HG02870 (cell line): Measurements from ENCODE around the gene RUNX1.

ENCODE experiments used
- ATAC-seq: cut with Tn5 transposase; IDR thresholded peaks from one replicate; pipeline ENCODE4 v1.9.1; 2021; ENCODE audit warnings: mild to moderate bottlenecking, moderate library complexity; ENCODE audit not compliant: unreplicated experiment

The RUNX1 gene

GRCh38 chr21:34864370-34865149, 184.5 kb downstream of the RUNX1 start:
- ATAC-seq, result no peak

GRCh38 chr21:34862951-34863350, 186.2 kb downstream of the RUNX1 start:
- no peak for ATAC-seq

DNA sequence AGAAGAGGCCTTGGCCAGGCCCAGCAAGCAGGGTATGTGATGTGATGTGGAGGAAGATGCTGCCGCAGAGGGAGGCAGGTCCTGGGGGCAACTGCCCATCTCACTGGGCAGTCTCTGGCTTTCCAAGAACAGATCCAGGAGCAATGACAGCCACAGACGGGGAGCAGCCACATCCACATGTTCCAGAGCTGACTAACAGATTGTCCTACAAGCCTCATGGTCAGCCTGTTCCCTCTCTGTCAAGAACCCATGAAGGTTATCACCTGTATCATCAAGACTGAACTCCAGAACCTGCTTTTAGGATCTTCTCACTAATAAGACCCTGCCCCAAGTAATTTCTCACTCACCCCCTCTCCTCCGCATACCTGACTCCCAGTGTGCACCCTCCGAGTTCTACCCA, 187.8 kb downstream of the RUNX1 start:
- ATAC-seq, result no peak

DNA sequence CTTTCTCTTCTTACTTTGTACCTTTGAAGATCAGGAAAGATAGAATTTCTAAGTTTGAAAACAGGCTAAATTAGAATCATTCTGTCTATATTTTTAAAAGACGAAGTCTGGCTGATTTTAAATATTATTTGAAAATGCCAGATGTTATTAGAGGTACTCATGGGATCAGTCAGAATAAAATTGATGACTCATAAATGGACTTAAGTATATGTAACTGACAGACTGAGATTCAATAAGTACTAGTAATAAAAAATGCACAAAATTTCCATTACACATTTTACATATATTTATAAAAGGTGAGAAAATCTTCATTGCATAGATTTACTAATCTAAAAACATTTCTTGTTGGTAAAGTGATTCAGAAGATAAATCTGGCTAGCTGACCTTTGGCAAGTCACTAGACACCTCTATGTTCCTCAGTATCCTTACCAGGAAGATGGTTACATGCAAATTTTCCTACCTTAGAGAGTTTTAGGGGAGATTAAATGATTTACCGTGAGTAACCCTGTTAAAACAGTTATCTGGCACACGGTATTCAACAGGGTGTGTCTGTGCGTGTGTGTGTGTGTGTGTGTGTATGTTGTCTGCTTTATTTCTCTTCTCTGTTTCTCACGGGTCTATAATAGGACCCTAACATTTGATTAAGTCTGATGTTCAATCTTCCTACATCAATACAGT, 189.0 kb downstream of the RUNX1 start:
- ATAC-seq, result no peak

- no peak for ATAC-seq
Observed at GRCh38 chr21:34858559-34858958, 190.5 kb downstream of the RUNX1 start.

DNA sequence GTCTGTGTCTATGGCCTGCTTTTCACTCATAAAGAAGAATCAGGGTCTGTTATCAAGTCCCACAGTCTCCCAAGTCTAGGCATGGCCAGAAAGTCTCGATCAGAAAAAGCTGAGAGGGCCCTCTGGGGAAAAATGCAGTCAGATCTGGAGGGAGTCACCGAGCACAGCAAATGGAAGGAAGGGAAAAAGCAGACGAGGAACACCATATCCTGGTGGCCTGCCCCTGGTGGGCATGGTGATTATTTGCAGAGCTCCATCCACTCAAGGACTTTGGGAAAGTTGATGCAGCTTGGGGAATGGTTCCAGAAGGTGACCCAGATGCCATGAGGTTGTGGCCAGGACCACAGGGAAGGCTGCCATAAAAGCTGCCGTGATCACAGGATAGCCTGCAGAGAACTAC, 191.2 kb downstream of the RUNX1 start:
- no peak for ATAC-seq

DNA sequence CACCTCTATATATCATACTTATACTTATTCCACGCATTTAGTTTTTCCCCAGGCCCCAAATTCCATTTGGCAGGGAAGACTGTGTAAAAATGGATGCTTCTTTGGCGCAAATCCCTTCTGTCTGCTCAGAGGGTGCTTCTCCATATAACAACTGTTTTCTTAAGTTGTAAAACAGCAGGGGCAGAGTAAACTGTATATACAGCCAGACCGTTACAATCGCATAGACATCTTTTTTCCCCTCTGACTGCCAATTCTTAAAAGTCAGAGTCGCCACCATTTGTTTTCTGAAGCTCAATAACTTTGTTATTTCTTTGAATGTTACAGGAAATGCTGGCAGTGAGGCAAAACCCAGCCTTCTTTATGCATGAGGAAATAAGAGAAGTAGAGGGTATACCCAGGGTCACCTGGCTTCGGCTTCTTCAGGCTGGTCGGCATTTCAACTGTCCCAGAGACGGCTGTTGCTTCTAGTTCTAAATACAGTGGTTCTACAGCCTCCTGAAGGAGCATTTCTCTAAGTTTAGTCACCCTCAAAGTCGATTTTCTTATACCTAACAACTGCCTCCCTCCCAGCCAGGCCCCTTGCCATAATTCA, 191.9 kb downstream of the RUNX1 start:
- ATAC-seq, result no peak

DNA sequence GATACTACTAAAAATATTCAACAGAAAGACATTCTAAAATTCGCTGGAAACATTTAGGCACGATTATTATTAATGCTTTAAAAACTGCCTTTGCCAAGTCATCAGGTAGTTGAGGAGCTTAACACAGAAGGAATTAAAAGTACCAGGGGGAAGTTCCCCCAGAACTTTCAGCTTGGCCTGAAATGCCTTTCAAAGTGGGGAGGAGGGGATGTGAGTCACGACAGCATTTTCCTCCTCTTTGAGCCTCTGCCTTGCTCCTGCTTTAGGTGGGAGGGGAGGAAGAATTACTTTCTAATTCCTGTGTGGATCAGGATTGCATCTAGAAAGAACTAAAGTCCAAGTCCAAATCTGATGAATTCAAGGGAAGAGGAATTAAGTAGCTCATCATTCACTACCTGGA, 196.7 kb downstream of the RUNX1 start:
- ATAC-seq, result no peak

GRCh38 chr21:34850166-34850690, 198.9 kb downstream of the RUNX1 start:
- ATAC-seq, result no peak

GRCh38 chr21:34846601-34847112, 202.4 kb downstream of the RUNX1 start:
- no peak for ATAC-seq

DNA sequence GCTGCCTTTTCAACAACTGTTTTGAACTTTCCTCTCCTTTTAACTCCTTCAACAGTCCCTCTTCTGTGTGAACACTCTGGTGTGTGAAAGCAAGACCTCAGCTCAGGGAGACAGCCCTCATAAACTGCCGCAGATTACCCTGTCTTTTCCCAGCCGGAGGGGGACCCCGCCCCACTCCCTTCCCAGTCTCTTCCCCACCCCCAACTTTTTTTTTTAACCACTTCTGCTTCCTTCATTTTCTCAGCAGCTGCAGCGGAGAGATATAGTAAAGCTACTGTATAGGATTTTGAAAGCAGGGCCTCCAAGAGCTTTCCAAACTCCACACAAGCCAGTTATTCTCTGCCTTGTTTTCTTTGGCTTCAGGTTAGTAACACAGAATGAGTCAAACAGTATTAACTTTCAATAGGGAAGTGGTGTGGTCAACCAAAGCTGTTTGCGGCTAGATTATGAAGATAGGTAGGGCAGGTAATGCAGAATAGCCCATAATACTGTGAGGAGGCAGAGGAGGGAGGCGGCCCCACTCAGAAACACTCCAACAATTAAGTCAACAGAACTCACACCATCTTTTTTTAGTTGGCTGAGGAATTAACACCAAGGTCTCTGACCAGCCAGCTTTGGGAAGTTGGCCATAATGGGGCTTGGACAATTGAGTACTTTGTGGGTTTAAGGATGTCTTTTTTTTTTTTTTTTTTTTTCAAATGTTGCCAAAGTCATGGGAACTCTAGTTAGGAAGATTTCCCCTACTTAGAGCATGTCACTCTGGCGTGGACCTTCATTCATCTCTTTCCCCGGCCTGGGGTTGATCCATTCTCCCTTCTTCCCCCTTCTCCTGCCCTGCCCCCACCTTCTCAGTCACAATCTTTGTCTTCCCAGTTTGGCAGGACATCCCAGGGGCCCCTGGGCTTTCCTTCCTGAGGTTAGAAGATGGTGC, 203.3 kb downstream of the RUNX1 start:
- peak; percentile 91 for ATAC-seq

GRCh38 chr21:34844924-34845238, 204.2 kb downstream of the RUNX1 start:
- ATAC-seq, result no peak

DNA sequence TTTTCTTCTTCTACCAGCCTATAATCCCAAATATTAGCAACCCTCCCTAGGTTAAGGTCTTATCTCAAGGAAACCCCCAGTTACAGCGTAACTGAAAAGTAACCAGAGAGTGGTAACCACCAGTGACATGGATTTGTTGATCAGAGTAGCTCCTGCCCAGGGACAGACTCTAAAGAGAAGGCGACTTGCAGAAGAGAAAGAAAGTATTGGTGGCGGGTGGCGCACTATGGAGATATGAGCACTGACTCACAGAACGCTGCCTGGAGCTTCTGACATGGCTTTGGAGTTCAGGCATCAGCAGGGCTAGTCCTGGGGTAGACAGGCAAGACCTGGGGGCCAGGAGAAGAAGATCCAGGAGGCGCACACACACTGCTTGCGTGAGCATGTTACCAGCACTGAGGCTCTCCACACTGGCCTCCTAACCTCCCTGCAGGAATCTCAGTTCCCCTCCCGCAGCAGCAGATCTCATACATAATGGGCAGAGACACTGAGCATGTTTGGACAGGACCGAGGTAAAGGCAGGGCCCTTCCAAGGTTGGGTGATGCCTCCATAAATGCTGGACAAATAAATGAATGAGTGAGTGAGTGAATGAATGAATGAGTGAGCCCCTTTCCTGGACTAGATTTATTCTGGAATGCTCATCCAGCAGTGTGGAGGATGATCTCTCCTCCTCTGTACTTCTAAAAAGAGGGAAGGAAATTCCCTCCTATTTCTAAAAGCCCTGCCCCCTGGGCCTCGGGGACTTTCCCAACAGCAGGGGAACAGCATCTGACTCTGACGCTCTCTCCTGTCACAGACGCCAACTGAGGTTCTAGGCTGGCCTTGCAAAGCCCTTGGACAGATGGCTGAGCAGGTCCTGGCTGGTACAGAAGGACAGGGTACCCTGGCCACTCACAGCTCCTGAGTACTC, 204.8 kb downstream of the RUNX1 start:
- ATAC-seq, result no peak

DNA sequence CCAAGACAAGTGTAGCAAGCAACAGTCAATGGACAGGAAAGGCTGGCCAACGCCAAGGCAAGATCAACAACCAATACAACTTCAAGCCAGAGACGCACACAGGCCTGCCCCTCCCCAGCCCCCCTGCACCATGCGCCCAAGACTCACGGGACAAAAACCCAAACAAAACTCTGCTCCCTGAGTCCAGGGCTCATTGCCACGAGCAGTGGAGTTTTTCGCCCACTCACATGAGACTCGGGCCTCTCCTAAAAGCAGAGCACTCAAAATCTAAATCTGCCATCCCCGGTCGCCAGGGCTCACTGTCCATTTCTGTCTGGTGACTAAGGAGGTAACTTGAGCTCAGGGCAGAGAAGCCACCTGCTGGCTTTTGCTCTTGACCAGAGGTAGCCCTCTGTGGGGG, 205.5 kb downstream of the RUNX1 start:
- no peak for ATAC-seq

- ATAC-seq, result no peak
Observed at GRCh38 chr21:34841154-34841553, 207.9 kb downstream of the RUNX1 start.

DNA sequence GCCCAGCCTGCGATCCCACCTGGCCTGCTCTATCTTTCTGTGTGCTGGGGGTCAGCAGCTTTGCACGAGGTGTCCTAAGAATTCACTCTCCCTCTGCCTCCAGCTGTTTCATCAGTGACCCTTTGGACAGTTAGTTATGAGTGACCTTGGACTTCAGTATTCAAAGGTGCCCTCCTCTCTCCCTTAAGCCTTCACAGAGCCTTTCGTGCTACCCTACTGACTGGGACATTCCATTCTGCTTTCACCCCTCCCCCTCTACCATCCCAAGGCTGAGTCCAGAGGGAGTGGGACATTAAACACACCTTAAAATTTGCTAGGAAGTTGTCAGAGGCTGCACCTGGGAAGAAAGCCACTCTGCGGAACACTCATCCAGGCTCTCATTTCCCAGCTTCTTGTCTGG, 208.4 kb downstream of the RUNX1 start:
- ATAC-seq, result no peak

GRCh38 chr21:34838956-34839820, 209.9 kb downstream of the RUNX1 start:
- ATAC-seq, result no peak

DNA sequence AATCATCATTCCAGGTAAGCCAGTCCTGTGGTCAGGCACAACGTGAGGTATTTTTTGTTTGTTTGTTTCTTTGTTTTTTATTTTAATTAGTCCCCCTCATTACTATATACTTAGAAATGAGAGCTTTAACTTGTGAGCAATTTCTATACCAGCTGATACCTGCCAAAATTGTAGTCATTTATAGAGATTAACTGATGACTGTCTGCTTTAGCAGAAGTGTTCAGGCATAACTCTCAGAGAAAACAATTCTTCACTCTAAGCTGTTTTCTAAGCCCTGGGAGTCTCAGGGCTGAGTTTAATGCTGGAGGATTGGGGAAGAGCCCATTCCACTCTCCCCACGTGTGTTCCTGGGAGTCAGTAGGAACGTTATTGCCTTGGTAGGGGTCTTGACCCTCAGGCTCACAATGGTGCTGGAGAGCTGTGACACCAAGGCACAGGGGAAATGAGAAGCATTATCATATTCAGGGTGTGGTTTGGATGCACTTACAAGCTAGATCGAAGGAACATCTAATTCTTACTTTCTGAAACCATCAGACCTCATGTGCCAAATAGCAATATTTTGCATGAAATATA, 212.1 kb downstream of the RUNX1 start:
- no peak for ATAC-seq
